GM21576 (cell line): Measurements from ENCODE around the gene TEAD1.

Source experiments
- ATAC-seq: cut with Tn5 transposase; IDR thresholded peaks from one replicate; pipeline ENCODE4 v1.9.1; 2021; ENCODE audit warnings: mild to moderate bottlenecking, moderate library complexity; ENCODE audit not compliant: unreplicated experiment

TEAD1 gene

GRCh38 chr11:12673924-12674570 lies at the start of gene TEAD1:
Gene TEAD1, plus strand, starts transcription at chr11:12674421.
- ATAC-seq: peak; percentile 85

DNA sequence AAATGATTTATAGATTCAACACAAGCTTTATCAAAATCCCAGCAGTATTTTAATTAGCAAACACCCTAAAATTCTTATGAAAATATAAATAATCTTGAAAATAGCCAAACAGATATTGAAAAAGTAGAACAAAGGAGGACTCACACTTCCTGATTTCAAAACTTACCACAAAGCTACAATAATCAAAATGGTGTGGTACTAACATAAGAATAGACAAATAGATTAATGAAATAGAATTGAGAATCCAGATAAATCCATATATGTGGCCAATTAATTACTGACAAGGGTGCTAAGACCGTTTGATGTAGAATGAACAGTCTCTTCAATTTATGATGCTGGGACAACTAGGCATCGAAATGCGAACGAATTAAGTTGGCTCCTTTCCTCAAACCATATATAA lies 49.6 kb upstream of the TEAD1 start:
- ATAC-seq: no peak

GRCh38 chr11:12625438-12626071 lies 48.7 kb upstream of the TEAD1 start:
- no peak for ATAC-seq

DNA sequence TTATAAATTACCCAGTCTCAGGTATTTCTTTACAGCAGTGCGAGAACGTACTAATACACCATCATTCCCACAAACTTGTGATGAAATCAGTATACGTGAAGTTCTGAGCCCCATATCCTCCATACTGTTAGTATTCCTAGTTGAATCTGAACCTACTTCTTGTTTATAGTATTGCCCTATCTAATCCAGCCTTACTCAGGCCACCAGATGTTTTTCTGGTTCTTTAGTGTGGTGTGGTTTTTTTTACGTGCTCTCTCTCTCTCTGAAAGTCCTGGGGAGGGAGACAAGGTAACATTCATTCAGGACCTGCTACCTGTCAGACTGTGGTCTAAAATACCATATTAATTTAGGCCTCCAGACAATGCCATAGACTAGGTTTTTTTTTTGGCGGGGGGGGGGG lies 47.6 kb upstream of the TEAD1 start:
- ATAC-seq: no peak

DNA sequence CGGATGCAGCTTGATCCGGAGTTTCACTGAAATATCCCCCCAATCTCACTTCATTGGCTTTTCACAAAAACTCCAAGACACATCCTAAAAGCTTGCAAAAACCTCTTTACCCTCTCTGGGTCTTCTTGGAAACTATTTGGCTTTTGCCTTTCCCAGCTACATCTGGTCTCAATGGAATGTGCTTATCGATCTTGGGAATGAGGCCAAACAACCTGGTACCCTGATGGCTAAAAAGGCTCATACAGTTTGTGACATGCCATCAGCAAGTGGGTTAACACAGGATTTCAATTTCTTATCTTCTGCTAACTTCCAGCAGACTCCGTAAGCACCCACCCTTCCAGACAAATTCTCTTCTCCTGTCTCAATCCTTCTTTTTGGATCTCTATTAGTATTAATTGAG lies 45.9 kb upstream of the TEAD1 start:
- ATAC-seq: no peak

DNA sequence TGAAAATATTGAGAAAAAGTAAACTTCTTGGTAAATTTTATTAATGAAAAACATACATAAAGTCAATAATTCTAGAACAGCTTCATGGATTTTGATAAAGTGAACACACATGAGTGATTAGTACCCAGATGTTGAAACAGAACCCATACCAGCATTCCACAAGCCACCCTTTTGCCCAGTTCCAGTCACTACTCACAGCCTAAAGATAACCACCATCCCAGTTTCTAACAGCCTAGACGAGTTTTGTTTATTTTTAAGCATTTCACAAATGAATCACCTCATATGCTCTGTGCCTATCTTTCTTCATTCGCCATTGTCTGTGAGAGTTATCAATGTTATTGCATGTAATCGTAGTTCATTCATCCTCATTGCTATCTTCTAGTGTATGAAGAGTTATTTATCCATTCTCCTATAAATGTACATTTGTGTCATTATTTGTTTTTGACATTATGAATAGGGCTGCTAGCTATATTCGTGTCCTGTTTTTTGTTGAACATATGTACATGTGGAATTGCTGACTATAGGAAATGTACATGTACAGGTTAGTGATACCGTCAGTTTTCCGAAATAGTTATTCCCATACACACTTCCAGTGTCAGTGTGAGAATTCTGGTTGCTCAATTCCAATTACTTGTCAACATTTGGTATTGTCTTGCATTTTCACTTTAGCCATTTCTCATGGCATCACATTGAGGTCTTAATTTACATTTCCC lies 44.5 kb upstream of the TEAD1 start:
- no peak for ATAC-seq

DNA sequence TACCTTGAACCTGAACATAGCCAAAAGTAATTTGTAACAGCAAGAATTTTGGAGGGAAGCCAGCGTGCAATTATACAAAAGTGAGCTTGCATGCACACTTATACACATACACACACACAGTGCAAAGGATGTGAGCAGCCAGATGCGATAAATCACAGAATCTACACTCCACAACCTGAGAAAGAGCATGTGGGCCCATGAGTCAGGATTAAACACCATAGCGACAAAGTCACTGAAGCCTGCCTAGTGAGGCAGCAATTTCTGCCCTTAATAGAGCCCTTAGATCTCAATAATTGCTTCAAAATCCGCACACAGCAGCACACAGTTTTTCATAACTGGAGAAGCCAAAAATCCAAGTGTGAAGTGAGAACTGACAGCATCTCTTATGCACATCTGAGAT lies 42.6 kb upstream of the TEAD1 start:
- no peak for ATAC-seq

DNA sequence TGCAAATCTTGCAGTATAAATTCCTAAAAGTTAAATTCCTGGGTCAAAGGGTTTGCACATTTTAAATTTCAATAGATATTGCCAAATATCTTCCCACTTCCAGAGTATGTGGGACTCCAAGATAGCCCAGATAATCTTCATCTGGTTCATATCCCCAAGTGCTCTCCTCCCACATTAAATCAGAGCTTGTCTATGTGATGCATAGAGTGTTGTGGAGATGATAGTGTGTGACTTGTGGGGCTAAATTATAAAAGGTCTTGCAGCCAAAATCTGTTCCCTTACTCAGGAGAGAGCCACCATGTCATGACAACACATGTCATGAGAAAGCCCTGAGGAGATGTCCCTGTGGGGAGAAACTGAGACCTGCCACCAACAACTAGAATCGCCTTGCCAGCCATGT lies 39.9 kb upstream of the TEAD1 start:
- no peak for ATAC-seq

DNA sequence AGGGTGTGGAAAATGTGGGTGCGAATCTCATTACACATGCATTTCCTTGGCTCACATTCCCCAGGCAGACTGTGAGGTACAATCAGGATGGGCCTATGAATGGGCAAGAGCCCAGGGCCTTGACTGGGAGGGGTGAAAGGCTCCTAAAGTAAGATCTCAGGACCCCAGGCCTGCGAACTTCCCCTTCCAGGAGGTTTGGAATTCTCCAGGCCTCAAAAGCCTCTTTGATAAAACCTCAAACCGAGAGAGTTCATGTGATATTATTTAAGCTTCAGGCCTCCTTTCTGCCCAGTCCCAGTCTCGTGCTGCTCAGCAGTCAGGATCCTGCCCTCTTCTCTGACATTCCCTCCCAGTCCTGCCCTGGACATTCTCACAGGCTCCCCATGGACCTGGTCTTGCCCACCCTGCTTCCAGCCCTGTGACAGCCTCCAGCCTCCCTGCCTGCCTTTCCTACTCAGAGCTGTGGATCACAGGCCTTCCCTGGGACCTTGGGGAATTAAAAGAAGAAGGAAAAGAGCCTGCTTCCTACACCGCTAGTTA lies 37.3 kb upstream of the TEAD1 start:
- no peak for ATAC-seq

DNA sequence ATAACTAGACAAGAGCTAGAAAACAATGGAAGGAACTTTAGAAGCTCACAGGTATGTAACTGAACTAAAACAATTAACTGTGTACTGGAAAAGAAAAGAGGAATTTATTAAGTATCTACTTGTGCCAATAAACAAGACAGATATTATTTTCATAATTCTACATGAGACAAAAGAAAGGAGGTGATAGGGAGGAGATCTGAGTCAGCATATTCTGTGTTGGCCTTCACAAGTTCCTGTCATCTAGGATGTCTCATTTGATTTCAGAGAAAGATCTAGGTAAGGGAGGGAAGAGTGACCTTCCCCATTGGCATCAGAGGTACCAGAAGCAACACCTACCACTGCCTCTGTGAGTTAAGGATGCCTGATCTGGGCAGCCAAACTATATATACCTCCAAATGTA lies 34.8 kb upstream of the TEAD1 start:
- no peak for ATAC-seq

- ATAC-seq: no peak
Observed at GRCh38 chr11:12640355-12640754, 33.9 kb upstream of the TEAD1 start.

DNA sequence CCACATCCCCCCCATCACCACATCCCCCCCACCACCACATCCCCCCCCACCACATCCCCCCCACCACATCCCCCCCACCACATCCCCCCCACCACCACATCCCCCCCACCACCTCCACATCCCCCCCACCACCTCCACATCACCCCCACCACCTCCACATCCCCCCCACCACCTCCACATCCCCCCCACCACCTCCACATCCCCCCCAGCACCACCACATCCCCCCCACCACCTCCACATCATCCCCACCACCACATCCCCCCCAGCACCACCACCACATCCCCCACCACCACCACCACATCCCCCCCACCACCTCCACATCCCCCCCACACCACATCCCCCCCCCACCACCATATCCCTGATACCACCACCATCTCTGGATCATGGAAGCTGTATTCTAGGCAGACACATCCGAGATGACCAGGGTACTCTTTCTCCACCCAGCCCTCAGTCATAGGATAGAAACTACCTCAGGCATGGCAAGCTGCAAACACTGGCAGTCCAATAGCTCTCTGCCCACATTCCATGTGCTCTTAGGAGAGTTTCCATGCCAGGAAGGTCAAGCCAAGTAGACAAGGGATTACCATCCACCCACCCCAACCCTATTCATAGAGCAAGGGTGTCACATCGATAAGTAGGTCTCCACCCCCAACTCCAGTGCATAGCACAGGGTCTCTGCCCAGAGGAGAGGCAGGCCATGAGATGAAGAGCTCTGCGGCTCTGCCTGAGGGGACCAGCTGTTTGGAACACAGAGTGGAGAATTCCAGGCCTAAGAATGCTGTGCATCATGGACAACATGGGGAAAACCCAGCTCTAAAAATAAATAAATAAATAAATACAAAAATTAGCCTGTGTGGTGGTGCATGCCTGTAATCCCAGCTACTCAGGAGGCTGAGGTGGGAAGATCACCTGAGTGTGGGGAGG lies 33.0 kb upstream of the TEAD1 start:
- ATAC-seq: no peak

DNA sequence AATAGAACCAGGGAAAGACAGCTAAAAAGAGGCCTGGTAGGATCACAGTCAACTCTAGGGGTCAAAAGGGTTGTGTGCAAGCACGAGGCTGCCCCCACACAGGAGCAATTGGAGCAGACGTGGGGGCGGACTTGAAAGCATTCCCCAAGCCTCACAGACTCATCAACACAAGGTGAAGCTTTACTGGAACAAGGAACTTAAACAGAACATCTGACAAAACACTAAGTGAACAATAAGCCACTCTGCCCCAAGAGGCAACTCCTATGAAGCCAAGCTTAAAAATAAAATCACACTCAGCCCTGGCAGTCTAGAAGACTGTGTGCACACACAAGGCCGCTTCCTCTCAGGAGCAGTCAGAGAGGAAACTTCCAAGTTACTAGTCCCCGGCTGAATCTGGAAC lies 32.2 kb upstream of the TEAD1 start:
- no peak for ATAC-seq

GRCh38 chr11:12642806-12643428 lies 31.3 kb upstream of the TEAD1 start:
- no peak for ATAC-seq

GRCh38 chr11:12646478-12646877 lies 27.7 kb upstream of the TEAD1 start:
- no peak for ATAC-seq

- no peak for ATAC-seq
Observed at GRCh38 chr11:12653729-12654128, 20.5 kb upstream of the TEAD1 start.

DNA sequence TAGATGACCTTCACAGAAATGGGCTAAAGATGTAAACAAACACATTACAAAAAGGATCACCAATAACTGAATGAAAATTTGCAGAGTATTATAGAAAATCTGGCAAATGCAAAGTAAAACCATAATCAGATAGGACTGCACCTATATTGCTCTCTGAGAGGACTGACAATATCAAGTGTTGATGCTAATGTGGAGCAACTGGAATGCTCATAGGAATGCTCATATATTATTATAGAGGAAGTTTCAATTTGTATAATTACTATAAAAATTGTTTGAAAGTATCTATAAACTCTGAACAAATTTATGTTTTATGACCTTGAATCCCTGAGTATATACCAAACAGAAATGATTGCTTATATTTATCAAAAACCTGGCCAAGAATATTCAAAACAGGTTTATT lies 18.4 kb upstream of the TEAD1 start:
- no peak for ATAC-seq

GRCh38 chr11:12657336-12657735 lies 16.9 kb upstream of the TEAD1 start:
- no peak for ATAC-seq

GRCh38 chr11:12657981-12658380 lies 16.2 kb upstream of the TEAD1 start:
- no peak for ATAC-seq

DNA sequence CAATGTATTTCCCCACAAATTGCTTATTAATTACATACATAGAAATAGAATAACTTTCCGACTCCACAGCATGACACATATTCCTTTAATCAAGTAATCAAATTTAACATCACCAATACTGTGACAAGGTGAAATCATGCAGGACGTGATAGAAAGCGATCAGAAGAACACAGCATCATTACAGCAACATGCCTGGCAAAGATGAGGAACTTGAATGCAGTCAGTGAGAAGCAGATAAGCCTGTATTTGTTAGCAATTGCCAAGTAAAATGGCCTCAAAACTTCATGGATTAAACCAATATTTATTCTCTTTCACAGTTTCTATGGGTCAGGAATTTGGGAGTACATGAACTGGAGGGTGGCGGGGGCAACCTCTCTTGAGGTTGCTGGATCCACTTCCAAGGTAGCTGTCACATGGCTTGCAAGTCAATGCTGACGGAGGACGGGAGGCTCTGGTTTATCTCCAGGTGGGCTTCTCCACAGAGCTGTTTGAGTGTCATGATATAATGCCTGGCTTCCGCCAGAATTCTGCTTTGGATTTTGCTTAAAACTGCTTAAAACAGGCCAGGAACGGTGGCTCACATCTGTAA lies 12.0 kb upstream of the TEAD1 start:
- no peak for ATAC-seq
